KG1 (cell line): Measurements from ENCODE around the gene JAM2.
A peak's percentile ranks its signal among the peaks of the same experiment; 100 is the strongest.
"Not testable (repeated sequence)": the region's sequence is repeated elsewhere in the genome, so short reads cannot be mapped to it uniquely, and the experiment has no call there.

Source experiments
- DNase-seq: peaks from one replicate; lab custom pipeline; 2025; lab: John Stamatoyannopoulos, UW

The JAM2 gene

DNA sequence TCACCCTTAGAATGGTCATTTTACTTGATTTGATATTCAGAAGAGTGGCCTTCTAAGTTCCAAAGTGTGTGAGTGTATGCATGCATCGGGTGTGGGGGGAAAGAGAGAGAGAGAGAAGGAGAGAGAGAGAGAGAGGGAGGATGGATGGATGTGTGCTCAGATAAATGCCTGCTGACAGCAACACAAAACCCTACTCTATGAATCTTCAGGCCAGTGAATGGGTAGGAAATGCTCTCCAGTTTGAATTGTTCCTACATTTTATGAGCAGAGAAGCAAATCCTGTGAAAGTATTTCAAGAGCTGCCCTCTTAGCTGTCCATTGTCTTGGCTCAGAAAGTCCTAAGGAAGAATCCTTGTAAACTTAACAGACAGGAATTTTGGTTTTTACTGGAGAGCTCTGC is 7.4 kb downstream of the JAM2 start:
- DNase-seq = no peak

DNA sequence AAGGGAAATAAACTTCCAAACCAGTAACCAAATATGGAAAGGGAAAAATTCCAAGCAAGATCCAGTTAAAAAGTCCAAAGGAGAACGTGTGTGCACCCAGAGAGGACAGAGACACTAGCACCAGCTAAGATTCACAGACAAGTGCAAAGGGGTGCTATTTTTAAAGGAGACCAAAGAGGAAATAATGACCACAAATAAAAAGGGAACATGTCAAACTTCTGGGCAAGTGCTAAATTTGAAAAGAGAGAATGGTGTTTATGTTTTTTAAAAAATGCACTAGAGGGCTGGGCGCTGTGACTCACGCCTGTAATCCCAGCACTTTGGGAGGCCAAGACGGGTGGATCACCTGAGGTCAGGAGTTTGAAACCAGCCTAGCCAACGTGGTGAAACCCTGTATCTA is 8.6 kb downstream of the JAM2 start:
- peak; percentile 19 for DNase-seq

DNA sequence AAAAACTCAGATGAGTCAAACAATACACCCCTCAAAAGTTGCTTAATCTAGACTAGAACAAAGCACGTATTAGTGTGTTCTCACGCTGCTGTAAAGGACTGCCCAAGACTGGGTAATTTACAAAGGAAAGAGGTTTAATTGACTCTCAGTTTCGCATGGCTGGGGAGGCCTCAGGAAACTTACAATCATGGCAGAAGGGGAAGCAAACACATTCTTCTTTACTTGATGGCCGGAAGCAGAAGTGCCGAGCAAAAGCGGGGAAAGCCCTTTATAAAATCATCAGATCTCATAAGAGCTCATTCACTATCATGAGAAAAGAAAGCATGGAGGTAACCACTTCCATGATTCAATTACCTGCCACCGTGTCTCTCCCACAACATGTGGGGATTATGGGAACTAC is 10.1 kb downstream of the JAM2 start:
- no peak for DNase-seq

DNA sequence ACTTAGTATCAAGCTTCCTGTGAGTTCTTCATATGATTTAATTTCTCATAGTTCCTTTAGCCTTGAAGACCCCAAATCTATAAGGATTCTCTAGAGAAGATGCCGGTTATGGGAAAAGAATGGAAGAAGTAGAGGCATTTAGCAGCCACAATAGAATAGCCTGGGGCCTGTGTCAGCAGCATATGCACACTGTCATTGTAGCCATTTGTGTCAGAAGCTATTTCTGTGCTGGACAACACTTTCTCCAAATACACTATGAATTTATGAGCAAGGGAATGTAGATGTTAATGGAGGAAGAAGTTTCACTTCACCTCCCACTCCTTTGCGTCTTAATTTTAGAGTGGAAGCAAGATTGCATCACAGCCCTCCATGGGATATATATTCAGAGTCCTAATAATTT is 17.4 kb downstream of the JAM2 start:
- DNase-seq = no peak

DNA sequence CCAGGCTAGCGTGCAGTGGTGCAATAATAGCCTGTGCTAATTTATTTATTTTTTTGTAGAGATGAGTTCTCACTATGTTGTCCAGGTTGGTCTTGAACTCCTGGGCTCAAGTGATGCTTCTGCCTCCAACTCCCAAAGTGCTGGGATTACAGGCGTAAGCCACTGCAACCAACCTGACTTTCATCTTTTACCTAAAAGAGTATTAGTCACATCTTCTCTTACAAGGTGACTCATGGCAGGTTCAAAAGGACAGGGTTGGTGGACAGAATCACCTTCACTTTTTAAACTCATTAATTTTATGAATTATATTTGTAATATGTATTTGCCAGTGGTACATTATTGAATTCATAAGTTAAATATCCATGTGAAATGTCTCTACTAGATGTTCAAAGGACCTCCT is 18.1 kb downstream of the JAM2 start:
- no peak for DNase-seq

DNA sequence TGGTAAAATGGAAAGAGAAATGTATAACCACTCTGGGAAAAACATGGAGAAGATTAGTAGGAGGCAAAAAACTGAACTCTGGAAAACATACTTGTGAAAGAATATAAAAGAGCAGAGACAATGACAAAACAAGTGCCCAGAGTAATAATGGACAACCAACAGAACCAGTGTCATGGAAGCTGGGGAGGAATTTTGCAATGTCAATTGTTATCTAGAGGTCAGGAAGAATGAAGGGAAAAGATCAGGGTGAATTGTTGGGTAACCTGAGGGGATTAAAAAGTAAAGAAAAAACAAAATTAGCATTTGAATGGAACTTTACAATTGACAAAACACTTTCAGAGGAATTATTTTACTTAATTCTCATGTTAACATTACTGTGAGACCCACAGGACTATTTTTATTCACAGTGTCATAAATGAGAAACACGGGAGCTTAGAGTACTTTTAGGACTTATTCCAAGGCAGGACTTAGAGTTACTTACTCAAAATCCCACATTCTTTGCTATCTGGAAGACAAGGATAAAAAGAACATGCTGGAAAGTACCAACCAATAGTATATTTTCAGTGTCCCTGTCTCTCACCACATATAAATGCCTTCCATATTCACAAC is 19.5 kb downstream of the JAM2 start:
- no peak for DNase-seq

DNA sequence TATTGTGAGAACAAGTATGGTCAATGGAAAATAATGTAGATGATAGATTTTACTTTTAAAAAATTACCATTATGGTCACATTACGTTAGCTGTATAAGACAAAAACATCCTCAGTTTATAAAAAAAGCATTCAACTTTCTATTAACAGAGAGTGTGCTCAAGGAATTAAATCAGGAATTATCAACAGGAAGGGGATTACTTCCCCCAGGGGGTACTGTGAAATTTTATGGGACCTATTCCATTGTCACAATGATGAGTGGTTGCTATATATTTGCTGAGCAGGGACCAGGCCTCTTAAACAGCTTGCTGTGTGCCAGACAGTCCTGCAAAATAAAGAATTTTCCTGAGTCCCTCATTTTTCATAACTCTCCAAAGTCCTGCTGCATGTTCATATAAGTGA is 21.2 kb downstream of the JAM2 start:
- DNase-seq = no peak

DNA sequence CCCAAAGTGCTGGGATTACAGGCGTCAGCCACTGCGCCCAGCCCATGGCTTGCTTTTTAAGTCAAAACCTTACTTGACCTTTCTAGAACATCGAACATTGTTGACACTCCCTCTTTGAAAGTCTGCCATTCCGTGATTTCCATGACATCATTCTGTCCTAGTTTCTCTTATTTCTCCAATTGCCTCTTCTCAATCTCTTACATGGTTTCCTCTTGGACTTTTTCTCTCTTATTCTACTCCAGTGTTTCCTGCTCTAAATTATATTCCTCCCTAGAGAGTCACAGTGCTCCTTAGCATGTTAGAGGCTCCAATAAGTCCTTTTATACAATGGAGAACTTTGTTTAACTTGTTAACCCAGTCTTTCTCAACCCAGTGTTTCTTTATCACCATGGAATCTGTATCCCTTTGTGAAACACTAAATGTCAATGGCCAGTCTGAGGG is 25.5 kb downstream of the JAM2 start:
- DNase-seq = no peak

DNA sequence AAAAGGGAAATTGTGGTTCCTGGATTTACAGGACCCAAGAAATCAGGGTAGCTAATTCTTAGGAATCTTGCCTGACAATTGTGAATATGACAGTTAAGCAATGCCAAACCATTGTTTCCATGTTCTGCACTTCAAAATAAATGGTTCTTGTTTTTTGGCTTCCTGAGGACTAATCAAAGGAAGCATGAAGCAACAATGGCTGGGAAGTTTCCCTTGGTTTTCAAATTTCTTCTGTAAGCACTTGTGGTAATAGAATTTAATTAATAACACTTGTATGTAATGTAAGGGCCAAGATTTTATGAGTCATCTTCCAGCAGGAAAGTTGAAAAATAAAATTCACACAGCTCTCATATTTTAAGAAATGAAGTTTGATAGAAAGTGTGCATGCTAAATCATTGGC is 31.7 kb downstream of the JAM2 start:
- no peak for DNase-seq

DNA sequence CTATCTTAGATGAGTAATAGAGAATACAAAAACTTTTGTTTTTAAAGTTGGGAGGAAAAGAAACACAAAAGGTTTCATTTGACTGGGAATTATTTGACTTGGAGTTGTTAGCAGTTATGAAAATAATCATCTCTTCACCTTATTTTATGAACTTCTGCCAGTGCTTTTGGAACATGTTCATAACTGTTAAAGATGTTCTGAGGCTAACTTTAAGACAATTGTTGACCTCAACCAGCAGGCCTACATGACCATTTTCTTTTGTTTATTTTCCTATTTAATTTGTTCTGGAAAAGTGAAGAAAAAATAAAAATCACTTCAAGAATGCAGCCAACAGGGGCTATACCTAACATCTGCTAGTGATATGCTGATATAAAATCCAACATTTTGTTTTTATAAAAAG is 37.4 kb downstream of the JAM2 start:
- no peak for DNase-seq

DNA sequence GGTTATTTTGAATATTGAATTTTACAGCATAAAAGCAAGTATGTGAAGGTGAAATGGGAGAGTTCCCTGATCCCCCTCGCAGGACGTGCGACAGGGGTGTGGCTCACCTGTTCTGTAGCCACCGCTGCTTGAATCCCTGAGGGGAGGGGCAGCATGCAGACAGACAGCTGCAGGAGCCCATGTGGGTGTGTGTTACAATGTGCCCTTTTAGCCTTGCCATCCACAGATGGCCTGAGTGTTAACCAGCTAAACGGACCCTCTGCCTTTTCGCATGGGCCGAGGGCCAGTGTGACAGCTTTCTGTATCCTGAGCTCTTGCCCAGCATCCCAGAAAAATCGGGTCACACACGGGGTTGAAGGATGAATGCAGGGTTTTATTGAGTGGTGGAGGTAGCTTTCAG is 43.3 kb downstream of the JAM2 start:
- DNase-seq = no peak

DNA sequence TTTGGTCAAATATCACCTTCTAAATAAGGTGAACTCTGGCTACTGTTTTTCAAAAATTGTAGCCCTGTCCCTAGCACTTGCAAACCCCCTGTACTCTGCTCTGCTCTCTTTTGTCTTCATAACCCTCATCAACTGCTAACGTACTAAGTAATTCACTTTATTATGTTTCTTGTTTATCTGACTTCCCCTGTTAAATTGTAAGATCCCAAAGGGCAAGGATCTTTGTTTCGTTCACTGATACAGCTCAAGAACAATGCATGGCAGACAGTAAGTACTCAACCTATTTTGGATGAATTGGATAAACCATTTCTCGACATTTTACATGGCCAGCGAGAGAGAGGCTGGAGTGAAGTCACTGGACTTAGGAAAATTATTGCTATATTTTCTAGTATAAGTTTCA is 48.7 kb downstream of the JAM2 start:
- no peak for DNase-seq

DNA sequence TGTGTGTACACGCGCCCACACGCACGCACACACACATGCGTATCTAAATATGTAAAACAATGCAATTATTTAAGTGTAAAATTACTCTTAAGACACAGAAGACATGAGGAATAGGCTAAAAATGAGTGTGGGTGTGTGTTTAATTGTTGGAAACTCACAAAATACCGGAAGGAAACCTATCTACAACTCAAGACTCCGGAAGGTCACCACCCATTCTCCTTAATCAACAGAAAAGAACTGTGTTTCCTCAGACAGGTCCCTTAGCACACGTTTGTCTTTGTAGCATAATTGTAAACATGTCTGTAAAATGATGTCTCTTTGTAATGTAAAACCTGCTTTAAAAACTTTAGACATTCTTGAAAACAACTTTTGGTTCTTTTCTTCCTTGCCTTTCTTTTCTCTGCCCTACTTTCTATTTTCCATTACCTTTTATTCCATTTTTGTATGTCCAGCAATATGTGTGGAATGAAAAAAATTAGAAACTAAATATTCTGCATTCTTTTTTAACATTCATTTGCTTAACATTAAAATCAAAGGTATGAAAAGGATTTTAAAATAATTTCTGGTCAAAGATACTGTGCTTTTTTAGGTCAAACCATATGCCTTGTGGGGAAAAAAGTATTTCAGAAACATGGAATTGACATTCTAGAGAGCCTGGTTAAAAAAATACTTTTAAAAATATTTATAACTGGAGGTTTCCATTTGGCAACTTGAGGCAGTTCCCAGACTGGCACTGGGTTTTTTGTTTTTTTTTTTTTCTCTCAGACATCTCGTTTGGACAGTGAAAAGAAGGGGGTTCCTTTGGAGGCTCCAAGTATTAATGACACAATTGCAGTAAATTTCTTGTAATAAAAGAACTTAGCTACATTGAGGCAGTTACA is 49.5 kb downstream of the JAM2 start:
- DNase-seq = no peak

DNA sequence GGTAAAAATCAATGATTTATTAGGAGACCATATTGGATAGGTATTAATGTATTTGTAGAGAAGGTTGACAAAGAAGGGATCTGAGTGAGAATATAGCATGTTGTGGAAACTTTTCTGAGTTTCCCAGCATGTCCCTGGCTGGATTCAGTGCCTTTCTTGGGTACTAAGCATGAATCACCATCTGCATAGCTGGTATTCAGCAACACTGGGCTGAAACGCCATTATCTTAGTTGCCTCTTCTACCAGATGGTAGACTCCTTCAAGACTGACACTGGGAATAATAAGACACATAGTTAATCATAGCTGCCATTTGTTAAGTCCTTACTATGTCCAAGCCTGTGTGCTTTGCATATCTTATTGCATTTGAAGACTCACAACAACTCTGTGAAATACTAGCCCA is 50.2 kb downstream of the JAM2 start:
- no peak for DNase-seq

DNA sequence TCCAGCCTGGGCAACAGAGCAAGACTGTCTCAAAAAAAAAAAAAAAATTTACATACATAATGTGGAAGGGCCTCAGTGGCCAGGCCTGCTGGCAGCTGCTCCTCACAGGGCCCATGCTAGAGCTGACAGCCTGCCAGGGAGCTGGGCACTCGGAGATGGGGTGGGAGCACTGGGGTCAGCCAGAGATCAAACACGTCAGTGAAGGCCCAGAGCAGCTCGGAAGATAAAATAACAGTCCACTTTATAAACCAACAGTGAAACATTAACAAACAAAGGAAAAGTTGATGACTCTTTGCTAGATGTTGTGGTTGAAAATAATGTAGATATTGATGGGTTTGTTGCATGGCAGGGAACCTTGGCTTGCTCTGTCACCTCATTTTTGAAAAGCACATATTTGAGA is 52.9 kb downstream of the JAM2 start:
- DNase-seq = no peak

DNA sequence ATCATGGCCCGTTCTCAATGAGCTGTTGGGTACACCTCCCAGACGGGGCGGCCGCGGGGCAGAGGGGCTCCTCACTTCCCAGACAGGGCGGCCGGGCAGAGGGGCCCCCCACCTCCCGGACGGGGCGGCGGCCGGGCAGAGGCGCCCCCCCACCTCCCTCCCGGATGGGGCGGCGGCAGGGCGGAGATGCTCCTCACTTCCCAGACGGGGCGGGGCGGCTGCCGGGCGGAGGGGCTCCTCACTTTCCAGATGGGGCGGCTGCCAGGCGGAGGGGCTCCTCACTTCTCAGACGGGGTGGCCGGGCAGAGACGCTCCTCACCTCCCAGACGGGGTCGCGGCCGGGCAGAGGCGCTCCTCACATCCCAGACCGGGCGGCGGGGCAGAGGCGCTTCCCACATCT is 56.4 kb downstream of the JAM2 start:
- not testable (repeated sequence) for DNase-seq

DNA sequence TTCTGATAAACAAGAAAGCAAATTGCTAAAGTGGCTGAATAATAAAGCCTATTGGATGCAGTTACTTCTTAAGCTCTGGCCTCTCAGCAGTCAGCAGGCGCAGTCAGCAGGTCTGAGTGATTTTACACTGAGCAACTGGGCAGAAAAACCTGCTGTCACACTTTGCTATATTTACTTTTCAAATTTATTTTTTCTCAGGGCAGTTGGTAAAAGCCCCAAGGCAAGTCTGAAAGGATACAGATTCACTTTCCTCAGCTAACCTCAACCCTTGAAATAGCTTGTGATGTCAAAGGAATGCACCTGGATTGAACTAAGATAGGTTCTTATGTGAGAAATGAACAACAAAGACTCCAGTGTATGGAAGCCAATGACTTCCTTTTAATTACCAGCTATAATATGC is 61.7 kb downstream of the JAM2 start:
- no peak for DNase-seq

DNA sequence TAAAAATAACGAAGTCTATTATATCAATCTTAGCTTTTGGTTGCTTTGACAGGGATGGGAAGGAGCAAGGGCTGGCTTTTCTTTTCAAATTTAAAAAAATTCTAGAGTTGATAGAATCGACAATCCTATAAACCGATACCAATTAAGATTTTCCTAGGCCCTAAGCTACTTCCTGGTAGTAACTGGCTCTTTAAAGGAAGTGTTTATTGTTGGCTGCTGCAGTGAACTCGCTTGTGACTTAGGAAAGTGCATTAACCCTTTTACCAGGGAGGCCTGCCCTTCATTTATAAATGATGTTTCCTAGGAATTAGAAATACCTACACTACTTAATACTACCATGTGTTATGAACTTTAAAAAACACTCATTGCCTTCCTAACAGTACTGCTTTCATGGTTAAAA is 62.5 kb downstream of the JAM2 start:
- DNase-seq = no peak

DNA sequence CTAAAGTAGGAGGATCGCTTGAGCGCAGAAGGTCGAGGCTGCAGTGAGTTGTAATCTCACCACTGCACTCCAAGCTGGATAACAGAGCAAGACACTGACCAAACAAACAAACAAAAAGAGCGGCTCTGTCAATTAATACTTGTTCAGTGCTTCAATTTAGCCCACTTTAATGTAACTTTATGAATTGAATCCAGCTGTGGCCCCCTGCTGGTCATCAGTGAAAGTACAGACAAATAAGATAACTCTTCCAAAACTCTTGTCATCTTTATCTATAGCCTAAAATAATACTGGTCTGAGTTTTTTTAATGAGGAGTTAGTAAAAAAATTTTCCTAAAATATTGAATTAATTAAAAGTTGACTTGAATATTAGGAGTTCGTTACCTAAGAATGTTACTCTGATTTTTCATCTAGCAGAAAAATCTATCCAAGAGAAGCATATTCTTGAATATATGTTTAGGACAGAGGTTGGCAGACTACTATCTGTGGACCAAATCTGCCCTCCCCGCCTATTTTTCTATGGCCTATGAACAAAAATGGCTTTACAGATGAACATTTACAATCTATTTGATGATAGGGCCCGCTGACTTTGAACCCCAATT is 69.5 kb downstream of the JAM2 start:
- no peak for DNase-seq

DNA sequence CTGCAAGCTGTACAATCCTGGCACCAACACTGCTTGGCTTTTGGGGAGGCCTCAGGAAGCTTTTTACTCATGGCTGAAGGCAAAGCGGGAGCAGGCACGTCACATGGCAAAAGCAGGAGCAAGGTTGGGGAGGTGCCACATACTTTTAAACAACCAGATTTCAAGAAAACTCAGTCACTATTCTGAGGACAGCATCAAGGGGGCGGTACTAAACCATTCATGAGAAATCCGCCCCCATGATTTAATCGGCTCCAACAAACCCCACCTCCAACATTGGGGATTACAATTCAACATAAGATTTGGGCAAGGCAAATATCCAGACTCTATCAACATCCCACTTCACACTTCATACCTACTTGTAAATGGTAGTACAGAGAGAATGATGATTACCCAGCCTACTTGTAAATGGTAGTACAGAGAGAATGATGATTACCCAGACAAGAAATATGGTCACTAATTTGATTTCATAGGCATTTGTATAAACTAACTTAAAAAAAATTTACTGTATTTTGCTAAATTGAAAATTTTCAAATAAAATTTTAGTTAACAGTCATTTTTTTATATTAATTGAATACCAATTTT is 70.7 kb downstream of the JAM2 start:
- no peak for DNase-seq

DNA sequence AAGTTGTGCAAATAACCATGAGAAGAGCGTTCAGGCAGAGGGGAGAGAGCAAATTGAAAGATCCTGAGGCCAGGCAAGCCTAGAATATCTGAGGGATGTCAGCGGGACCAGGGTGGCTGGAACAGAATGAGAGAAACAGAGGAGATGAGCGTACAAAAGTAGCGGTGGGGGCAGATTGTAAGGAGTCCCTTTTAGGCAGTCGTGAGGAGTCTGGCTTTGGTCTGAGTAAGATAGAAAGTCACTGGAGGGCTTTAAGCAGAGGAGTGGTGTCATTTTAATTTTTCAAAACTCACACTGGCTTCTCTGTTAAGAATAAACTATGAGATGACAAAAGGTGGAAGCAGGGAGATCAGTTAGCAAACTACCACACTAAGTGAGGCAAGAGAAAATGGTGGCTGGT is 71.5 kb downstream of the JAM2 start:
- DNase-seq = no peak

DNA sequence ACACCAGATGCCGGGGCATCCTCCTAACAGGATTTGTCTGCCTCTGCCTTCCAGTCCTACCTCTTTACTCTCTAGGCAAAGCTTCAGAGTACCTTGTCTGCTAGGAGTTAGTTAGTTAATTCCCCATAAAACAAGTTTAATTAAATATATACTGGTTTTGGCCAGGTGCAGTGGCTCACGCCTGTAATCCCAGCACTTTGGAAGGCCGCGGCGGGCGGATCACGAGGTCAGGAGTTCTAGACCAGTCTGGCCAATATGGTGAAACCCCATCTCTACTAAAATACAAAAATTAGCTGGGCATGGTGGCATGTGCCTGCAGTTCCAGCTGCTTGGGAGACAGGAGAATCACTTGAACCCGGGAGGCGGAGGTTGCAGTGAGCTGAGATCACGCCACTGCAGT is 75.0 kb downstream of the JAM2 start:
- not testable (repeated sequence) for DNase-seq
